Fibroblast of skin of back (primary cell): ENCODE results near the gene CADM4.

Source experiments
- DNase-seq: peaks from one replicate; pipeline ENCODE4 v3.0.0-alpha.2; 2013

The CADM4 gene

DNA sequence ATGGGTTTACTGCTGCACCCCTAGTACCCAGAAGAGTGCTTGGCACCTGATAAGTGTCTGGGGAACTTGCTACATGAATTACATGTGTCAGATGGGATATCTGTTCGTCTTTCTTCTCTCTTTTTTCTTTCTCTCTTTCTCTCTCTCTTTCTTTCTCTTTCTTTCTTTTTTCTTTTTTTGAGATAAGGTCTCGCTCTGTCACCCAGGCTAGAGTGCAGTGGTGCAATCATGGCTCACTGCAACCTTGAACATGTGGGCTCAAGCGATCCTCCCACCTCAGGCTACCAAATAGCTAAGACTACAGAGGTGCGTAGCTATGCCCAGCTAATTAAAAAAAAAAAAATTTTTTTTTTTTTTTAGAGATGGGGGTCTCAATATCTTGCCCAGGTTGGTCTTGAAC, 6.1 kb downstream of the CADM4 start:
- DNase-seq, result no peak

GRCh38 chr19:43631491-43631890, 8.2 kb downstream of the CADM4 start:
- DNase-seq, result no peak

DNA sequence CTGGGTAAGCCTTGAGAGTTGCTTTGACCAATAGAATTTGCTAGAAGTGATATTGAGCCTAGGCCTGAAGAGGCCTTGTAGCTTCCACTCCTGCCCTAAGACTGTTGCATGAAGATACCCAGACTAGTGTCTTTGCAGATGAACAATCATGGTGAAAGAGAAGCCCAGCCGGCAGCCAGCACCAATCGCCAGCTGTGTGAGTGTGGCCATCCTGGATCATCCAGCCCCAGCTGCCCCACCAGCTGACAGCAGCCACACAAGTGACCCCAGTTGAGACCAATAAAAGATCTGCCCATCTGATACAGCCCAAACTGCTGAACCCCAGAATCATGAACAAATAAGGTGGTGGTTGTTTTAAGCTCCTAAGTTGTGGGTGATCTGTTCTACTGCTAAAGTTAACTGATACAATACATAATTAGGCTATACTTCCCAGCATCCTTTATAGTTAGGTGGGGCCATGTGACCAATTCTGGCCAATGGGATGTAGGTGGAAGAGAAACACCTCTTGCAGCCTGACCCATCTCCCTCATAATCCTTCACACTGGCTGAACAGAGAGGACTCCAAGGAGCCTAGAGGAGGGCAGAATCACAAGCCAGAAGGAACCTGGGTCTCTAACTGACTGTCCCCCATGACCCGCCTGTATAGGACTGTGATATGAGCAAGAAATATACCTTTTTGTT, 10.9 kb downstream of the CADM4 start:
- DNase-seq, result no peak

DNA sequence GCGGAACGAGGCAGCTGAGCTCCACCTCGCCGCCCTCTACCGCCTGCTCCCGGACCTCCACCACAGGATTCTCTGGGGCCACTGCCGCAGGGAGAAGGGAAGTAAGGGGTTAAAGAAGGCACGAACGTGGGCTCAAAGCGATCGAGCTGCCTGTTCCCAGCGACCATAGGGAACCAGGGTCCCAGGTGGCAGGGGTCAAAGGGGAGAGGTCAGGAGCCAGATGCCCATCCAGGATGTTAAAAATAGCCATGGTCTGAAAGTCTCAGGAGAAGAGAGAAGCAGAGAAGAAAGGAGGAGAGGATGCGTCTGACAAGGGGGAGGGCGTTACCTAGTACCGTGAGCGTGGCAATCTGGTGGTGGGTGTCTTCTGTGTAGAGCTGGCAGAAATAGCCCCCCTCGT, 12.8 kb downstream of the CADM4 start:
- no peak for DNase-seq

GRCh38 chr19:43625918-43626579, 13.6 kb downstream of the CADM4 start:
- no peak for DNase-seq

GRCh38 chr19:43624933-43625332, 14.7 kb downstream of the CADM4 start:
- no peak for DNase-seq

DNA sequence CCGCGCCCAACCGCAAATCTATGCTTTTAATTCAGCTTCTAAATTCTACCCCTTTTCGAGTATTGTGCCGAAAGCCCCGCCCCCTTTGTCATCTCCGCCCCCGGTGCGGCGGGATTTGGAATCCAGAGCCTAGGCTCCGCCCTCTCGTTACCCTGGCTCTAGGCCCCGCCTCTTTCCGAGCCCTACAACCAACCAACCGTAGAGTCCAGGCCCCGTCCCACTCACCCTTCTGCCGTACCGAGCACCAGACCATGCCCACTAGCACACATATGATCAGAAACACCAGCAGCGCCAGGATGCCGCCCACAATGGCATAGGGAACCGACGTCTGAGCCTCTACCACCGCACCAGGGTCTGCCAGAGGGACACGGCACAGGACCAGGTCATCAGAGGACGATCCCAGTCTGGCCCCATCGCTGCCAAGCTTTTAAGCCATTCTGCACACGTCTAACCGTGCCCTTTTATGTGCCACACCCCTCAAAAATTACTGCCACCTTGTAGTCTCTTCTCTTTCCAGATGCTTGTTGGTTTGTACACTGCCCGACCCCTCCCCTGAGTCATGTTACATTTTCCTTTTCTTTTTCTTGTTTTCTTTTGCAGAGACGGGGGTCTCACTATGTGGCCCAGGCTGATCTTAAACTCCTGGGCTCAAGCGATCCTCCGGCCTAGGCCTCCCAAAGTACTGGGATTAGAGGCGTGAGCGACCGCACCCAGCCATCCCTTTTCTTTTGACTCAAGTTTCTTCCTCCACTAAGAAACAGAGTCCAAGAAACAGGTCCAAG, 15.6 kb downstream of the CADM4 start:
- no peak for DNase-seq

GRCh38 chr19:43622956-43623355, 16.7 kb downstream of the CADM4 start:
- no peak for DNase-seq

- no peak for DNase-seq
Observed at GRCh38 chr19:43622070-43622469, 17.6 kb downstream of the CADM4 start.

DNA sequence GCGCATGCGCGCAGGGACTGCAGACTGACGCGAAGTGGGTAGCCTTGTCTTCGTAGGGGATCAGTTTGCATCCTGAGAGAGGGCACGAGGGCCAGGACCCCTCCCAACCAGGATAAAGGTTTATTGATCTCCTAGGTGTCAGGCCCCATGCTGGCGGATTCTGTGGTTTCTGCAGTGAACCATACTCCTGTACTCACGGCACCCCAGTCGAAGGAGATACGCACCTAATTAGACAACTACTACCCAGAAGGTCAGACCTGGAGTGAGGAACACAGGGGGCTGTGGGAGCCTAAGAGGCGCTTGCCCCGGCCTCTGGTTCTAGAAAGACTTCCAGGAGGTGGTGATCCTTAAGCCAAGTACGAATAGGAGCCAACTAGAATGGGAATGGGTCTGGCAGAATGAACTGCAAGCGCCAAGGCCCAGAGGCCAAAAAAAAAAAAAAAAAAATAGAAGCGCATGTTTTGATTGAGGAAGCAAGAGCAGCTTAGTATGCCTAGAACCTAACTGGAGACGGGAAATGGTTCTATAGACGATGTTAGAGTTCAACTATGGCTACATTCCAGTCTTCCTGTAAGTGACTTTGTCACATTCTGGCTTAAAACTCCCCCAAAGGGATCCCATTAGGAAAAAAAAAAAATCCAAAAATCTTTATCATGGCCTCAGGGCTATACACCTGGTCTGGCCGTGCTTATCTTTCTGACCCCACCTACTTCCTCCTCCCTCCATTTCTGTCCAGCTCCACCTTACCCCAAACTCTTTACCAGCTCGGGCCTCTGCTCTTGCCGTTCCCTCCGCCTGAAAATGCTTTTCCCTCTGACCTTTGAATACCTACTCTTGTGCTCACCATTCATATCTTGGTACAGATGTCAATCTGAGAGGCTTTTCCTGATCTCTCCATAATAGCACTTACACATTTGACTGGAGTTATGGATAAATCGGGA, 19.3 kb downstream of the CADM4 start:
- DNase-seq, result no peak

DNA sequence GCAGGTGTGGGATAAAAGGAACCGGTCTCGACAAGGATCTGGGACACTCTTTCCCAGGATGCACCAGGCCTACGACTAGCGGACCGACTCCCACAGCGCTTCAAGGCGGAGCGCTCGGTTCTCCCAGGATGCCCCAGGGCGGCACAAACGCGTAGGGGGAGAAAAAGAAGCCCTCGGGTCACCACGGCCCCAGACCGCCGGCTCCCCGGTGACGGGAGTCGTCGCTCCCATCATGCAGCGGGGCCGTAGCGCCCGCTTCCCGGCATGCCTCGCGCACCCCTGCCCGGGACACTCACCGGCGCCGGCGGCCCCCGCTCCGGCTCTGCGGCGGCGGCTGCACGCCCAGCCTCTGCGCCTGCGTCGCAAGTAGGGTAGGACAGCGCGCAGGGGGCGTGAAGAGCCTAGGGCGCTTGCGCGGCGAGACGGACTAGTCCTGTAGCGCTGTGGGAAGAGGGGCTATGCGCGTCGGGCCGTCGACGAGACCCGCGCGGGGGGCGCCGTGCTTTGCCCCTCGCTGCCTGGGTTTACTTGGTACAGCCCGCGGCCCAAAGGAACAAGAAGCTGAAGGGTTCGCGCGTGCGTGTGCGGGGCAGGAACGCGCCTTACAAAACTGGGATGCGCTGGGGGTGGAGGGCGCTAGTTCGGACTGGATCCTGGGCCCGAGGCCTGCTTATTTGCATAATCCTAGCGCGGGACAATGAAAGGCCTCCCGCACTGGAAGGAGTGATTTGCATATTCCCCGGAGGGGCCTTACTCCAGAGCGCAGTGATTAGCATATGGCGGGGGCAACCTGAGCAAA, 20.2 kb downstream of the CADM4 start, which contains the start of gene ZNF428:
ZNF428 (minus strand) TSS at position 368 of the 799 bp plus-strand sequence. CDS start 5,325 bp downstream, outside the sequence.
- peak; percentile 90 for DNase-seq

DNA sequence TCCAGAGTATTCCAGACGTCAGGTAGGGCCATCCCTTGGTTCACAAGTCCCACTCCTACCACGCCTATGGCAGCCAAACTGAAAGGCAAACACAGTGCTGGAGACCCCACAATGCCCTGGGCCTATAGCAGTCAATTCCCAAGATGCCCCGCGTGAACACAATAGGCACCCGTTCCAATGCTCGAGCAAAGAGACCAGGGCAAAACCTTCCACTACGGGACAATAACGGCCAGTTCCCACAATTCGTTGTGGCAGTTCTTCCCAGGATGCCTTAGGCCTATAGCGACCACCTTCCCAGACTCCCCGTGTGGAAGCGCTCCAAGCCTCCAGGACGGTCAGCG, 20.8 kb downstream of the CADM4 start:
- DNase-seq, result no peak

GRCh38 chr19:43616954-43617353, 22.7 kb downstream of the CADM4 start:
- no peak for DNase-seq

DNA sequence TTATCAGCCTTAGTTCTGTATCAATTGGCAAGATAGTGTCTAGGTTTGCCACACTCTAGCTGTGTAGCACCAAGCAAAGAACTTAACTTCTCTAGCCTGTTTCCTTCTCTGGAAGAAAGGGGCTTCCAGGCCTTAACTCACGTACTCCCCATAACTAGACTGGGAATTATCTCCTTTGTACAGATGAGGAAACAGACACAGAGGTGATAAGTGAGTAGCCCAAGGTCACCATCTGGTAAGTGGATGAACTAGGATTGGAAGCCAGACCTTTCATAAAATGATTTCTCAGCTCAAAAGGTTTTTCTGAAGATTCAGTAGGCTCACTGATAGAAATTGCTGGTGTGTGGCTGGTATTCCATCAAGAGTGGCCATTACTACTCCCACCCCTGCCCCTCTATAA, 23.3 kb downstream of the CADM4 start:
- DNase-seq, result no peak

- no peak for DNase-seq
Observed at GRCh38 chr19:43612374-43612773, 27.3 kb downstream of the CADM4 start.

DNA sequence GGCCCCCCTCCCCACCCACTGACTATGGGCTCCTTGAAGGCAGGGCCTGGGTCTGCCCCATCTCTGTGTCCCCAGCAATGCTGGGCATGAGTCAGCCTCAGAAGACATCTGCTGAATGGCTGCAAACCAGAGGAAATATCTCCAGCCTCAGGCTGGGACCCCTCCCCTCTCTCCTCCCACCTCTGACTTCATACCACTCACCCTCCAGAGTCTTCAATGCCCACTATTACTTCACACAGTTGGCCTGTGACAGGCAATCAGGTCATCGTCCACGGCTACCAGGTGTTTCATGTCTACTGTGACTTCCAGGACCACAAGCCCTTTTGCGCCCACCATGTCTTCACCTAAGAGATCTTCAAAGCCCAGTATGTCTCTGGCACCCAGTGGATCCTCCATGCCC, 27.9 kb downstream of the CADM4 start, which contains the start of gene SRRM5:
SRRM5 (plus strand) TSS at position 301 of the 400 bp plus-strand sequence; CDS start at position 335, 34 bp downstream.
- no peak for DNase-seq

DNA sequence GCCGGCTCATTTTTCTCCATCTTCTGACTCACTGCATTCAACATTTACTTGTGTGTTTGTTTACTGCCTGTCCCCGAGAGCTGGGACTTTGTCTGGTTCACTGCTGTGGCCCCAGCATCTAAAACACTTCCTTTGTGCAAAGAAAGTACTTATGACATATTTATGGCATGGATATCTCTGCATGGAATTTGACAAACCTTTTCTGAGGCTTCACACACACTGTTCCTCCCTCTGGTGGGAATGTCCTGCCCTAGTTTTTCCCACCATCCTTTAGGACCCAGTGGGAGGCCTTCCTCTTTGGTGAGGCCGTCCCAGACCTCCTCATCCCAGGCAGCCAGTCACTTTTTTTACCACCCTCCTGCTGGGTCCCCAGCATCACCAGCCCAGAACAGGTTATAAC, 29.2 kb downstream of the CADM4 start:
- peak; percentile 47 for DNase-seq

DNA sequence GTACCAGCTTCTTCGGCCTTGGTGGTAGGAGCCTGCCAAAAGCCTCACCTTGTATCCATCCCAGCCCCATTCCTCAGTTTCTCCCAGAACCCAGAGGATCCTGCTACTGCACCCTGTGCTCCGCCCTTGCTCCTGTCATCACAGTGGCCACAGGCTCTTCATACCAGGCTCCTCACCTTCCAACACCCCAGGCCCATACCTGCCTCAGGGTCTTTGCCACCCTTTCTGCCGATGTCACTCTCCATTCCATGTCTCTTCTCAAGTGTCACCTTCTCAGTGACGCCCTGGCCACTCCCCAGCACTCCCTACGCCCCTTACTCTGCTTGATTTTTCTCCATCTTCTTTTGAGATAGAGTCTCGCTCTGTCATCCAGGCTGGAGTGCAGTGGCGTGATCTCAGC, 29.8 kb downstream of the CADM4 start:
- DNase-seq, result no peak

DNA sequence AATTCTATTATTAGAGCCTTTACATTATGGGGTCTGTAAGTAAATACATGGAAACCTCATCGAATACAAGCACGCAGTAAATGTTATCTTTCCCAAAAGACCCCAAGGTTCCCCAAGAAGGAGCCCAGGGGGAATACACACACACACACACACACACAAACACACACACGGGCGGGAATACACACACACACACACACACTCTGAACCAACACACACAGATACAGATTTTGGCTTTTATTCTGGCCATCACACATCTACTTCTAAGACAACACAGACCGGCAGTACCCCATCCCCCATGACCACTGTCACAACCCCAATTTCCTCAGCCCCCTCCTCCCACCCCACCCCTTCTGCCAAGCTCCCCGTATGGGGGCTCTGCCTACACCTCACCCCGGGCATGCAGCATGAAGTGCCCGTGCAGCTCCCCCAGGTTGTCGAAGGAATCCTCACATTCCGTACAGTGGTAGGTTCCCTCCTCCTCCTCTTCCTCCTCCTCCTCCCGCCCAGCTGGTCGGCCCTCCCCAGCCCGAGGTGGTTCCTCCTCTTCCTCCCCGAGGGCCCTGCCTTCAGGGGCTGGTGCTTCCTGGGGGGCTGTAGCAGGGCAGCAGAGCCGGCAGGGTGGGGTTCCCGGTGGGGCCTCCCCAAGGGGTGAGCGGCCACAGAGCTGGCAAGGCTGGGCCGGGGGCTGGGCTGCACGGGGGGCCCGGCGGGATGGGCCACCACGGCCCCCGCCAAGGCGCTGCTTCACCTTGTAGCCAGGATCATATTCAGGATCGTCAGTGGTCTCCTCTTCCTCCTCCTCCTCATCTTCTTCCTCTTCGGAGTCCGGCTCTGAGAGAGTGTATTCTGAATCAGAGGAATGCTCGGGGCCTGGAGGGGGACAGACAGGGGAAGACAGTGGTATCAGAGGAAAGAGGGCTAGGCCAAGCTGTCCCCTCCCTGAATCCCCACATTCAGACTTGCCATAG, 32.1 kb downstream of the CADM4 start:
- no peak for DNase-seq

GRCh38 chr19:43606569-43607229, 33.0 kb downstream of the CADM4 start:
- no peak for DNase-seq
